GM18519 (cell line): ENCODE data around the gene IDH2.

Experiments used
- ATAC-seq: cut with Tn5 transposase; IDR thresholded peaks from one replicate; pipeline ENCODE4 v1.9.1; 2021; ENCODE audit warnings: mild to moderate bottlenecking, moderate library complexity; ENCODE audit not compliant: unreplicated experiment, low FRiP score

The IDH2 gene

DNA sequence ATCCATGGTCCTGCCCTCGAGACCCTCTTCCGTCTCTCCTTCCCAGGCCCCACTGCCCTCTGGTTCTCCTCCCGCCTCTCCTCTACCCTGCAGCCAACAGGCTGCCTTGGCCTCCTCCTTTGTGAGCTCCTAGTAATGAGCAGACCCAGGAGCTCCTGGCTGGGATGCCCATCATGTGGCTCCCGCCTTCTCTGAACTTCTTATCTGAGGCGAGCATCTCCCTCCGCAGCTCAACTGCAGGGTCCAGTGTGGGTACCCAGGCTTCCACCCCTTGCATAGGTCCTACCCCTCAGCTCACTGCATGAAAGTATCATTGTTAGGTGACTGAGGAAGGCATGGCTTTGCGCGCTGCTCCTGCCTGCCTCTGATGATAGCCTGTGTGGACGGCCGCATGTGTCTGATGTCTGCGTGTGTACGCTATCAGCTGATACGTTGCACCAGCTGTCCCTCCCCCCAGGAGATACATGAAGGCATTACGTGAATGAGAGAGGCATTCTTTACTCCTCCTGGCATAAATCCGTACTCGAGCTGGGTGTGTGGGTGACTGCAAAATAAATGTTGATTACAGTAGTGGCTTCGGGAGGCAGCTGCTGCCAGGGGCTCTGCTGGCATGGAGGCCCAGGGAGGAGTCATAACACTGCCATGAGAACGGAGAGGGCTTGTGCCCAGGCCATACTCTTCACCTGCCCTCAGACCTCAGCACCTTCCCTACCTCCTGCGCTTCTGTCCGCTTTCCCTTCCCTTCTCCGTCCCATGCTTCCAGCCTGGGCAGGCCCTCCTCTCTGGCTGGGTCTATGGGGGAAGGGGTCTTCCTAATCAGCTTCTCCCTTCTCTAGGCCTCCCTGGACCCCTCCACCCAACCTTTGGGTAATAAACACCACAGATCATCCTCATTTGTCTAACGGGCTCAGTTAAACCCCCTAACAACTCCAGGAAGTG is 52.3 kb downstream of the IDH2 start:
- no peak for ATAC-seq

DNA sequence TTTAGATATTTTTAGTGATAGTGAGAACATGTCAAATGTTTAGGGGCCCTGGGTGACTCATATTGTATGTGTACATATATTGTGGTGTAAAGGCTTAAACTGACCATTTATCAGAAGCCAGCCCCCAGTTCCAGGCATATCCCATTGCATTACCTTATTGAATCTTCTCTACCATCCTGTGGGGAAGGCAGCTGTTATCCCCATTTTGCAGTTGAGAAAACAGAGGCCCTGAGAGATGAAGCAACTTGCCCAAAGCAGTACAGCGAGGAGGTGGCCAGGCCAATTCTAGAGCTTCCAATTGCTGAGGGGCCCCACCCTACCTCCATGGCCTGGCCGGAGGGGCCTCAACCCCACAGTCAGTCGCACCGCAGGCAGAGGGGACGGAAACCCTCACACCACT is 53.2 kb downstream of the IDH2 start:
- ATAC-seq, result no peak

DNA sequence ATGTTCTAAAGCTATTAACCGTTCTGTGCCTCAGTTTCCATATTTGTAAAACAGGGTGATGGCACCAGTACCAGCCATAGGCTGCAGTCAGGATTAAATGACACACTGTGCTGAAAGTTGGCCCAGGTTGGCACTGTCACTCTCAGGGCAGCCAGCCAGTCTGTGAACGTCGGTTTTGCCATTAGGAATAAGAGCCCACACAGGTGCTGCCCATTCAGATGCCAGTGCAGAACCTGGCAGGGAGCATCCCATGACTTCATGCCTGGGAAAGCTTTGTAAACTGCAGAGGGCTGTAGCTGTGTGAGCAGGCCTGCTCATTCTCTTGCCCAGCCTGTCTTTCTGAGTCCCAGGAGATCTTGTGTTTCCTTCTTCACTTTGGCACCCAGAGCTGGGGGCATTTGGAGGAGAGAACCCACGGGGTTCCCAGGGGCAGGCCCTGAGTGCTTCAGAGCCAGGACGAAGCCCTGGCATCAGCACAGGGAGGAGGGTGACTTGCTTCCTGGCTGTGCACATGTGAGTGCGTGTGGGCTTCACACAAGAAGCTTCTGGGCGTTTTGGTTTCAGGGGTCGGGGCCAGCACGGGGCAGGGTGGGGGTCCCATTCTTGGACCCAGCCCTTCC is 54.2 kb downstream of the IDH2 start:
- no peak for ATAC-seq

DNA sequence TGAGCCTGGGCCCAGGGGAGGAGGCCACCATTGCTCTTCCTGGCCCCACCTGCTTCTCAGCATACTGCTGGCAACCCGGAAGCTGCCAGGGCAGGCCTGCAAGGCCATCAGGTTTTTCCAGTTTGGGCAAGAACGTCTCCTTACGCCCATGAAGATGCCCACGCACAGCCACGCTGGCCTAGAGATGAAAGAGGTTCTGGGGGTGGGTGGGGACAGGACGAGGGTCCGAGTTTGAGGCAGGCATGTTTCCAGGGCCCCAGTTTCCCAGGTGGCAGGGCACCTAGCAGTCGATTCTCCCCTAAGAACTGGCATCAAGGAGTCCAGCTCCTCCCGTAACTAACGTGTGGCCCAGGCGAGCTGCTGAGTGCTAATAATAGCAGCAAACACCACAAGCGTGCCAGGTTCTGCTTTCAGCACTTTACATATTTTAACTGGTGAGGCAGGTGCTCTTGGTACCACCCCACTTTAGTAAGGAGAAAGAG is 55.3 kb downstream of the IDH2 start:
- ATAC-seq, result no peak

DNA sequence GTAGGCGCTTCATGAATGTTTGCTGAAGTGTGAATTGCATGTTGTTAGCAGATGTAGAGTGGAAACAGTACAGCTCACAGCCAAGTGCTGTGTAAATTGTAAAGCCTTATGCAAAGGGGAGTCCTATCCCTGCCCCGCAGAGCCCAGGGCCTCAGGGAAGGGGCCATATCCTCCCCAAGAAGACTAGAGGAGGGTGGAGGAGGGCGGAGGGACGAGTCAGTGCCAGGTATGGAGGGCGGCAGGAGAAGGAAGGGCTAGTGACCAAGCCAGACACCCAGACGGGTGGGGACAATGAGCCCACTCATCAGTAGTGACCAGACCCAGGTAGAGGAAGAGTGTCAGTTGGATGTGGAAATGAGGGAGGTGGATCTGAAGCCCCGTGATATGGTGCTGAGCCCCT is 56.0 kb downstream of the IDH2 start:
- ATAC-seq, result no peak

DNA sequence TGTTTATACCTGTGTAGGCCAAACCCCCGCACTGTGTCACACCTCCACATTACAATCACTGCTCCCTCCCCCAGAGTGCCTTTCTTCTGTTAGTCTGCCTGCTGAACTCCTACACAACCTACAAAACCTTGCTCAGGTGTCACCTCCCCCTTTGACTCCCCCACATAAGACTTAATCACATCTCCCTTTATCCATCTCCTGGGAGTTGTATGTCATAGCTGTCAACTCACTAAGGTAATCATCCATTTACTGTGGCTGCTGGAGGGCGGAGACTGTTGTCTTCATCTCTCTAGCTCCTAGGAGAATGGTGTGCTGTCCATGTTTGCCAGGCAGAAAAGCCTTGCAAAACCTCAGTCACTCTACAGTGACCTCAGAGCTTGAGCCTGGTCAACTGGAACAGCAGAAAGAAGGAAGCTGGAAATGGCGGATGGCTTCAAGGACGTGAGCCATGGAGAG is 57.3 kb downstream of the IDH2 start:
- no peak for ATAC-seq

DNA sequence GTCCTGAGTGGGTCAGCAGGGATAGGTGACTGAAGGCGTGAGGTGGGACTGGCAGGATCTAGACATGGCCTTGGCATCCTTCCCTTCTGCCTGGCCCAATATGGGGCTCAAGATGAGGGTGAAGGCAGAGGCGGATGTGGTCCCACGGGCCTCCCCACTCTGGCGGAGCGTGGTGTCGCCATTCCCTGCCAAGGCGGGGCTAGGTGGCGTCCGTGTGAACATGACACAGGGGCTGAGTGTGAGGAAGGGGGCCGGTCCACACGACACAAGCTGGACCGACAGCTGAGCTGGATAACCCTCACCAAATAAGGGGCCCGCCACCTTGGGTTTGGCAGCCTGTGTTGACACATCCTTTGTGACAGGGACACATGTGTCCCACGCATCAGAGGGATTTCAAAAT is 58.1 kb downstream of the IDH2 start:
- ATAC-seq, result no peak

DNA sequence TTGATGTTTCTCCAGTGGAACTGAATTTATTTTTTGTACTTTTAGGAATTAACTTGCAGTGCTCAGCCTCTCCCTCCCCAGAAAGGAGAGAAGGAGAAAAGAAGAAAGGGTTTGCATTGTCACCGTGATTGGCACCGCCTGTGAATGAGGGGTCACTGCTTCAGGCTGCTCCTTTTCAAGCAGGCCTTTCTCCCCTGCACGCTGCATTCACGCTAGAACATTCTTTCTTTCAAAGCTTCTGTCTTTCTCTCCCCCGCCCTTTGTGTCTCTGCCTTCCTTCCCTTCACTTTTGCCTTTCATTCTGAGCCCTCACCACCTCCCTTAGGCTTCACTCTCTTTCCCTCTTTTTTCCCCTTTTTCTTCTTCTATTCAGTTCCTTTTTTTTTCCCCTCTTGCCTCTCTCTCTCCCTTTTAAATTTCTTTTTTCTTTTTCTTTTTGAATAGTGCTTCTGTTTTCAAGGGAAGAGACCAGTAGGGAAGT is 58.7 kb downstream of the IDH2 start:
- ATAC-seq, result no peak

DNA sequence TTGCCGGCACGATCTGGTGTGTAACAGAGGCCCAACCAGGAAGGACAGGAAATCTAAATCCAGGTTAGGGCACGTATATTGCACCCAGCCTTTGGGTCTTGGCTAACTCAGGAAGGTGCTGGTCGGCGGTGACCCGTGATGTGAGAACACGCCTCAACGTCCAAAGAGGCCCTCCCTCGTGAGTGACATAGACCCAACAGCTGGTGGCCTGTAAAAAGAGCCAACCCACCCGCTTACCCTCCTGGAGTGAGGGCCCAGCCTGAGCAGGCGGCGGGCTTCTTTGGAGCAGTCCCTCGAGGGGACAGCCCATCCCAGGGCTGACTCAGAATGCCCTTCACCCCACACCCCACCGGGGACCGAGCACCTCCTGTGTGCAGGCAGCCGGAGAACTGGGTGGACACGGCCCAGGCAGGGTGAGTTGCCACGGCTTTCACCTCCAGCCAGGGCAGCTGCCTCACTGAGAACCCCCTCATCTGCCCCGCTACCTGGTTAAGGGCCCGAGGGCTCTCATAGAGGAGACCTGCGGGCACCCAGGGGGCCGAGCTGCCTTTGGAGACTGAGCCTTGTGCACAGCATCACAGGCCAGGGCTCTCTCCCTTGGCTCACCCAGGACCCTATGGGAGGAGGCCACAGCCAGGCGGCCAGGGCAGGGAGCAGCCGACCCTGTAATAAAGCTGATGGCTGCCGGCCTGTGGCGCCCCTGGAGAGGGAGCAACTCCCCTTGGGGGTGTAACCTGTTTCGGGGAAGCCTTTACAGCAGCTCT is 59.3 kb downstream of the IDH2 start:
- ATAC-seq, result no peak

DNA sequence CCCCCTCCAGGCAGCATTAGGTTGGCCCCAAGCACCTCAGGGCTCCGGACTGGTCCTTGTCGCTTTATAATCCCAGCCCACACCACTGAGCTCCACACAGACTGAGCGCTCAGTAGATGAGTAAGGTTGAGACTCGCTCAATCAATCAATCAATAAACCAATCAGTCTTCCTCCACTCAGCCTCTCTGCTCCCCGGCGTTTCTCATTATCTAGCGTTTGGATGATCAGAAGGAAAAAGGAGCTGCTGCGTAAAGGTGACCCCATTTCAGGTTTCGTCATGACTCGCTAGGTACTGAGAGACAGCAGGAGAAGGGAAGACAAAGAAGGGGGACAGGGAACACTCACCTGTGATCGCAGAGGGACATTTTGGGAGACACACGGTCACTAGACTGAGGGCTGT is 59.9 kb downstream of the IDH2 start:
- no peak for ATAC-seq

DNA sequence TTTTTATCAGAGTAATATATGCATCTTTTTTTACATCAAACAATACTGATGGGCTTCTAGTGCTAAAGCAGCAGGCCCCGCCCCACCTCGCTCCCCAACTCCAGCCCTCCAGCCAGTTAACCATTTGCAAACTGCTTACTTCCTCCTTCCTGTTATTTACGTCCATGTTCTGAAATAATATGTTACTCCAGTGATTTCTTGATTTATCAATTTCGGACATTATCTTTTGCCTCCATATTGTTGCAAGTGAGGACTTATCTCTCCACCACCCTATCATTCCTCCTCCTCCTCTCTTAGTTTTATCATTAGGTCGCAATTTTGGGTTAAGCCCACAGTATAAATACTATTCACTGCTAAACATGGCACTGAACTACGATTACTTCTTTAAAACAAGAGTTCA is 61.6 kb downstream of the IDH2 start:
- ATAC-seq, result no peak

DNA sequence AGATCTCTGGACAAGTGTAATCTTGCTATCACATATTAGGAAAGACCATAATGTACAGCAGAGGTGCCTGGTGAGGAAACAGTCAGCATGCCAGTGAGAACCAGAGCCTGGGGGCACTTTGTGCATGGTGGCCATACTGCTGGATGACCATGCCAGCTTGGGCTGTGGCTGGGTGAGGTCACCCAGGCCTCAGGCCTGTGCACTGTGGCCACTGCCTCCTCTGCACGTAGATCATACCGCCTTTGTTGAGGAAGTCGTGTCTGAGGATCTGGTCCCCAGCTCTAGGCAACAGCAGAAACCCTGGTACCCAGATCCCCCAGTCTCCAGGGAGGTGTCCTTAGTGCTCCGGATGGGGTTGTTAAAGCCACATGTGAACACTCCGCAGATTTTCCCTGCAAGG is 62.3 kb downstream of the IDH2 start:
- no peak for ATAC-seq

DNA sequence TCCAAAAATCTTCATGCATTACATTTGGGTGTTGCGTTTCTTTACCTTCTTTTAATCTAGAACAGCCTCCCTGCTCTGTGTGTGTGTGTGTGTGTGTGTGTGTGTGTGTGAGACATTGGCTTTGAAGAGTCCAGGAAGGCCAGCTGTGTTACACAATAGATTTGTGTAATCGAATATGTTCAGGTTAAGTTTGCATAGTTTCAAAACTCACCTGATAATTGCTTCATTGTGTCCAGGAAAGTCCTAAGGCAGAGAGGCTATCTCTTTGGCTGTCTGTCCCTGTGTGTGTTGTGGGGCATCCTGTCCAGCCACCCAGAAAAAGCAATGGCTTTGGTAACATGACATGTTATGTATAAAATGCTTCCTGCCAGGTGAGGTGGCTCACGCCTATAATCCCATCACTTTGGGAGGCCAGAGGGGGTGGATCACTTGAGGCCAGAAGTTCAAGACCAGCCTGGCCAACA is 63.6 kb downstream of the IDH2 start:
- no peak for ATAC-seq

DNA sequence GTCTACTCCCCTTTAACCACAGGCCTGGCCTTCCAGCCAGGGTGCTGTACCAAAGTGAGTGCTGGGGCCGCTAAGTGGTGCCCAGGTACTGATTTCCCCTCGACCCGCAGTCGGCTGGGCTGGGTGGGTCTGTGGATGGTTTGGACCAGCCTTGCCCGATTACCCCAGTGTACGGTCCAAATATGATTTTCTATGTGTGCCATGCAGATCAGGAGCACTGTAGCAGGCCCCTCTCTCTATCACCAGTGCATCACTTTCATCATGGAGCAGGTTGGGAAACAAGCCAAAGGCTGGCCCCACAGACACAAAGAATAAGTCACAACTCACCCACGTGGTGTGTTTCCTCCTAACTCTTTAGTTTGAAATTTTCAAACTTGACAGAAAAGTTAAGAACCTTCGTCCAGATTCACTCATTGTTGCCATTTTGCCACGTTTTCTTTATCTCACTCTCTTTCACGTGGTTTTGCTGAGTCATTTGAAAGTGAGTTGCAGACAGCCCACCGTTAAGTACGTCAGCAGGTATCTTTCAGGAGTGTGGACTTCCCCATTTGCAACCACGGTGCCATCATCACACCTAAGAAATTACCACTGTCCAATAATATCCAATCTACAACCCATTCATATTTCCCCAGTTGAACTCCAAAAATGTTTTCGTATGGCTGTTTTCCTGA is 64.2 kb downstream of the IDH2 start:
- no peak for ATAC-seq

DNA sequence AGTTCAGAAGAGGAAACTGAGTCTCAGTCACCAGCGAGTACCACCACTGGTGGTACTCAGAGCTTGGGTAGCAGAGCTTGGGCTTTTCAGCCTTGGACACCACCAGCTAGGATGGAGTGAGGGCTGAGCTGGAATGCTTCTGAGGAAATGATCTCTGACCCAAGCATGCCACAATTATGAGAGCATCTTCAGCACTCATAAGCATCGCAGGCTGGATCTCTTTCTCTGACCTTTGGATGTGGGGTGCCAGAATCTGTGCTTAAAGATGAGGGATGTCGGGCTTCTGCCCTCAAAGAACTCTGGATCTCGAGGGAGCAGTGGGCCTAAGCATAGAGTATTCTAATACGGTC is 64.8 kb downstream of the IDH2 start:
- ATAC-seq, result no peak

DNA sequence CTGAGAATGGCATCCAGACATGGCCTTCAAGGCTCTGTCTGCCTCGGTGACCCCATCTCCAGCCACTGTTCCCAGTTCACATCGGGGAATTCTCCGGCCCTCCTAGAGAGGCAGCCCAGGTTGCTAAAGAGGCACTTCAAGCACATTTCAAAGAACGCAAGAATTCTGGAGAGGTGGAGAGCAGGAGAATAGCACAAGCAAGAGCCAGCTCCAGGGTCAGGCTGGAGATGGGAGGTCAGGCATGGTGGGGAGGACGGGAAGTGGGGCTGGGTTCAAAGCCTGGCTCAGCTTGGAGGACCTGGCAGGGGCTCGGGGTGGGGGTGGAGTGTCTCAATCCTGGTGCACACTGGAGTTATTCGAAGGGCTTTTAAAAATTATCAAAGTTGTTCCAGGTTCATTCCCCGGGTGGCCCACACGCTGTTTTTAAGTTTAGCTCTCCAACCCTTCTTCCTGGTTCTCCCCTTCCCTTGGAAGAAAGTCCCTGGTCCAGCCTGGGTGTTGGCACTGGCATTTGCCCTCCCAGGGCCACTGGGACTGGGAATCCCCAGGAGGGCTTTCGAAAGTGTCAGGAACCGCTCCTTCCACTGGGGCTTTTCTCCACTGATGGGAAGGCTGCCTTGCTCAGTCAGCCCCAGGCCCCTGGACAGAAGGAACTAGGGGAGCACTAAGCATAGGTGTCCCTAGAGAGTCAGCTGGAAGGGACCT is 65.3 kb downstream of the IDH2 start:
- ATAC-seq, result no peak

DNA sequence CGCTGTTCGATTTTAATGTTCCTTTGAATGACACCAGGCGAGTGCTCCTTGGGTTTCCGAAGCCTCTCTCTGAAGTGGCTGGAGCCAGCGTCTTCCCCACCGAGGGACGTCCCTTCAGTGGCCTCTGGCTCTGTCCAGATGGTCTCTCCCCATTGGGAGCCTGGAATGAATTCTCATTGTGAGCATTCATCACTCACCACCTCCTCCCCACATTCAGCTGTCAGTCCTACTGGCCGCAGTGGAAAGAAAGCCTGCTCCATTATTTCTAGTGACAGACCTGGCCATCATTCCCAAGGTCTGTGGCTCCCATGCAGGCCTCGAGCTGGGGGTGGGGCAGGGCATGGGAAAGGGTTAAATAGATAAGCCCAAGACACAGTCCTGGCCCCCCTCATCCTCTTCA is 65.9 kb downstream of the IDH2 start:
- ATAC-seq, result no peak

DNA sequence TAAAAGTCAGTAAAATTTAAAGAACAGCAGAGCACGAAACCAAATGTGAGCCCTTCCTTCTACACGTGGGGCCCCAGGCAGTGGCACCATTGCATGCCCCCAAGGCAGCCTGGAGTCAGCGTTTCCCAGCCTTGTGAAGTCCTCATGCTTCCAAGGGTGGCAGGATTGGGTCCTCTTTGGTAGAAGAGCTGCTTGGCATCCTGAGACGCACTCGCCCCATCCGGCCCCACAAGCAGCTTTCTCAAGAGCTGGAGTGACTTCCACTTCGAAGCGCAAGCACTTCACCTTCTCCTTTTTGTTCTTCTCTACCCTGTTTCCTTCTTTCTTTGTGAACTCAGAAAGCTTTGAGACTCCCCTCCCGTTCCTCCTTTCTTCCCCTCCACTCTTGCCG is 66.4 kb downstream of the IDH2 start:
- ATAC-seq, result no peak

DNA sequence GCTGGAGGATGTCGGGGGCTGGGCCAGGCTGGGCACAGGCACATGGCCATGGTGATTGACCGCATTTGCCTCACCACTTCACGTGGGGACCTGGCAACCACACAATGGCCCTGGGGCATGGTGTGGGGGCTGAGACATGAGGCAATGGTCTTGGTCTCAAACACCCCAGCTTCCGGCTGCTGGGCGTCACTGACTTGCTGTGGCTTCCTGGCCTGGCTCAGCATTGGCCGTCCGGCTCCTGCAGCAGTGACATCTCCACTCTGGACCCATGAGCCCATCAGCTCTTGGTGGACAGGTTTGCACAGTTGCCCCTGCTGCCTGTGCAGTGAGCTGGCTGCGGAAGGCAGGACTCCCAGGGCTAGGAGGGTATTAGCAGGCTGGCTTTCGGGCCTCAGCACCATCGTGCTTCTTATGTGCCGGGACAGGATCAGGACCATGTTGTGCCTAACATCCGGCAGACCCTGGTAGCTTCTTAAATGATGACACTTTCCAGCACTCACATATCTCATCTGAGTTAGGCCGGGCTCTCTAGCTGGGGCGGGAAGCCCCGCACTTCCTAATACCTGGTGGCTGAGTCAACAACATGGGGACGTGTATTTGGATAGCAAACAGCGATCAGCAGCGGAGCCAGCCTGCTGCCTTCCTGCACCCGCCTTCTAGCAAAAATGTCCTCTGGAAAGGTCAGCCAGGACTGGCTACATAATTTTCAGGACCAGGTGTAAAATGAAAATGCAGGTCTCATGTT is 67.0 kb downstream of the IDH2 start:
- no peak for ATAC-seq
